WTC11 (cell line): ENCODE measurements around the gene COX4I1.

Source experiments
- ATF1 ChIP-seq: sonication (generic); formaldehyde crosslinking; IDR thresholded peaks from 2 replicates; pipeline ENCODE4 v1.8.1; 2023; ENCODE audit warnings: mild to moderate bottlenecking, moderate library complexity, missing genetic modification reagents
- CBFB ChIP-seq: sonication (generic); formaldehyde crosslinking; IDR thresholded peaks from 2 replicates; pipeline ENCODE4 v1.8.1; 2022; ENCODE audit warnings: mild to moderate bottlenecking, low read depth, missing genetic modification reagents
- JUN ChIP-seq: sonication (generic); formaldehyde crosslinking; IDR thresholded peaks from 2 replicates; pipeline ENCODE4 v1.8.0; 2023; ENCODE audit warnings: mild to moderate bottlenecking, missing genetic modification reagents
- NFYB ChIP-seq: sonication (generic); formaldehyde crosslinking; conservative IDR thresholded peaks from 2 replicates; pipeline ENCODE4 v1.8.0; 2022; ENCODE audit warnings: low read depth, missing genetic modification reagents
- RORB ChIP-seq: fragments of 250-450 bp; sonication (Bioruptor Pico); IDR thresholded peaks from 2 replicates; pipeline ENCODE4 v1.9.0; 2021; ENCODE audit warnings: mild to moderate bottlenecking
- SP1 ChIP-seq: sonication (generic); formaldehyde crosslinking; conservative IDR thresholded peaks from 2 replicates; pipeline ENCODE4 v1.8.1; 2022; ENCODE audit warnings: missing genetic modification reagents
- TP53 ChIP-seq: sonication (generic); formaldehyde crosslinking; IDR thresholded peaks from 2 replicates; pipeline ENCODE4 v1.8.1; 2023; ENCODE audit warnings: mild to moderate bottlenecking, missing genetic modification reagents
- ZBTB21 ChIP-seq: sonication (generic); formaldehyde crosslinking; IDR thresholded peaks from 2 replicates; pipeline ENCODE4 v1.8.1; 2023; ENCODE audit warnings: mild to moderate bottlenecking, missing genetic modification reagents, borderline replicate concordance
- ZNF138 ChIP-seq: sonication (generic); formaldehyde crosslinking; conservative IDR thresholded peaks from 2 replicates; pipeline ENCODE4 v1.8.1; 2022; ENCODE audit warnings: mild to moderate bottlenecking, moderate library complexity, missing genetic modification reagents
- ZNF232 ChIP-seq: sonication (generic); formaldehyde crosslinking; IDR thresholded peaks from 2 replicates; pipeline ENCODE4 v1.8.0; 2022; ENCODE audit warnings: mild to moderate bottlenecking, missing genetic modification reagents
- TF ChIP-seq, protein P1 (sequence below): sonication (generic); formaldehyde crosslinking; conservative IDR thresholded peaks from 2 replicates; pipeline ENCODE4 v1.8.1; 2022; ENCODE audit warnings: mild to moderate bottlenecking, missing genetic modification reagents
- TF ChIP-seq, protein P2 (sequence below): fragments of 200-600 bp; IDR thresholded peaks from 2 replicates; pipeline ENCODE4 v1.8.0; 2022; ENCODE audit warnings: antibody characterized with exemption

DNA sequence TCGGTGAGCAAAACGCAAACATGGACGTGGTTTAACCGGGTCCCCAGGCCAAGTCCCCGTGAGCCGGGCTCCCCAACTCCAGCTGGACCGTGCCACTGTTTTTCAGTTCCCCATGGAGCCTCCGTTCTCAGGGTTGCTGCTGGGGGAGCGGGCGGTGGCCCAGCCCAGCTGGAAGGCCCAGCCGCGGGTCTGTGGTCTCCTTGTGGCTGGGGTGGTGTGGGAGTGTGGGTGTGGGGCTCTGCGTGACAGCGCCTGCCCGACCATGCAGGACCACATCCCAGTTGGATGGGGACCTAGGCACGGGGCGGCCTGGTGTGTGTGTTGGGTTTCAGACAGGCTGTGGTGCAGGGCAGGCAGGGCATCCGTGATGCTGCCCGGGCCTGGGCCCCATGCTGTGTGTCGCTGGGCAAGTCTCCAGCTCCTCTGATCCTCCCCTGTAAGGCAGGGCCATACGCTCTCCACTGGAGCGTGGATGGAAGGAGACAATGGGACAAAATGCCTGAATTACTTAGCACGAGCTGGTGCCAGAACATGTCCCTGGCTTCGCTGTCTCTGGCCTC, 40.3 kb downstream of the COX4I1 start:
- TF ChIP-seq NFYB (CRISPR knock-in tag) (no peak), ZNF232 (CRISPR knock-in tag) (no peak), CBFB (CRISPR knock-in tag) (no peak), ZBTB21 (CRISPR knock-in tag) (no peak), TP53 (CRISPR knock-in tag) (no peak), ZNF138 (CRISPR knock-in tag) (no peak), SP1 (CRISPR knock-in tag) (no peak), JUN (CRISPR knock-in tag) (no peak), RORB (CRISPR knock-in tag) (no peak), ATF1 (CRISPR knock-in tag) (no peak)
- TF ChIP-seq, protein P1, sequence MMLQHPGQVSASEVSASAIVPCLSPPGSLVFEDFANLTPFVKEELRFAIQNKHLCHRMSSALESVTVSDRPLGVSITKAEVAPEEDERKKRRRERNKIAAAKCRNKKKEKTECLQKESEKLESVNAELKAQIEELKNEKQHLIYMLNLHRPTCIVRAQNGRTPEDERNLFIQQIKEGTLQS, result no peak
- TF ChIP-seq, protein P2, sequence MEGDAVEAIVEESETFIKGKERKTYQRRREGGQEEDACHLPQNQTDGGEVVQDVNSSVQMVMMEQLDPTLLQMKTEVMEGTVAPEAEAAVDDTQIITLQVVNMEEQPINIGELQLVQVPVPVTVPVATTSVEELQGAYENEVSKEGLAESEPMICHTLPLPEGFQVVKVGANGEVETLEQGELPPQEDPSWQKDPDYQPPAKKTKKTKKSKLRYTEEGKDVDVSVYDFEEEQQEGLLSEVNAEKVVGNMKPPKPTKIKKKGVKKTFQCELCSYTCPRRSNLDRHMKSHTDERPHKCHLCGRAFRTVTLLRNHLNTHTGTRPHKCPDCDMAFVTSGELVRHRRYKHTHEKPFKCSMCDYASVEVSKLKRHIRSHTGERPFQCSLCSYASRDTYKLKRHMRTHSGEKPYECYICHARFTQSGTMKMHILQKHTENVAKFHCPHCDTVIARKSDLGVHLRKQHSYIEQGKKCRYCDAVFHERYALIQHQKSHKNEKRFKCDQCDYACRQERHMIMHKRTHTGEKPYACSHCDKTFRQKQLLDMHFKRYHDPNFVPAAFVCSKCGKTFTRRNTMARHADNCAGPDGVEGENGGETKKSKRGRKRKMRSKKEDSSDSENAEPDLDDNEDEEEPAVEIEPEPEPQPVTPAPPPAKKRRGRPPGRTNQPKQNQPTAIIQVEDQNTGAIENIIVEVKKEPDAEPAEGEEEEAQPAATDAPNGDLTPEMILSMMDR, result no peak
